ENCODE data around the gene NACC2. TPM values are rescaled to one million over a fixed set of nuclear protein-coding genes. Genes with fewer than 3 reads are reported as not detected.

NACC2 gene
- total RNA-seq, 5 donors from 2014 or later (not counting 1 experiment from before 2014, with no cell fraction given) = 4.2 to 11.7 (median 11.3) TPM

DNA sequence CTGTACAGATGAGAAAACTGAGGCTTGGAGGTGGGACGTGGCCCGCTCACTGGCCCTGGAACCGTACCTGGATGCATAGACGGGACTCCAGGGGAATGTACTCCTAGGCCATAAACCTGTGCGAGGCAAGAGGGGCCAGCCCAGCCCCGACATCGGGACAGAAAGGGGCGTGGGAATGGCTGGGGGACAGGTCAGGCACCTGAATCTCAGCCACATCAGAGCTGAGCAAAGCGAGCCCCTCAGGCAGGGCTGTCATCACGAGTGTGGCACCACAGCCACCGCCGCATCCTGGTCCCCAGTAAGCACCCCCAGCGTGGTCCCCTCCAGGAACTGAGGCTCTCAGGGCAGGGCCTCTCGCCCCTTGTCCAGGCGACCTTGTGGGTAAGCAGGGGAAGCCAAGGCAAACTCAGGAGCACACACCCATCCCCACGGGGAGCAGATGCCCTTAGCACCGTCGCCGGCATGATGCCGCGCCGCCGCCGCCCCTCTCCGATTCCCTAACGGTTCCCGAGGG is 16.5 kb downstream of the NACC2 start:
- ATAC-seq (replicated peaks in 1 of 4) = no peak
- Mint-ChIP-seq H3K9me3 (no peaks in the 10 kb centered on the region), H3K4me3 (no peak overlapping the region), H3K27ac (no peak overlapping the region), H3K27me3 (no peaks in the 10 kb centered on the region), H3K36me3 (no peaks in the 10 kb centered on the region), H3K4me1 (peaks cover 20 to 26% (median 24%) of the 10 kb centered on the region in 3 donors)
- no peak for DNase-seq
- H3K4me1 ChIP-seq (ENCODE audit: control insufficient read depth in 1 of 2, extremely low read depth in 1 of 2, insufficient read depth in 2 of 2, low read length in 2 of 2) = peaks cover 0 to 19% of the 10 kb centered on the region in 2 experiments
- H3K36me3 ChIP-seq (ENCODE audit: control insufficient read depth in 2 of 2, extremely low read depth in 1 of 2, insufficient read depth in 1 of 2, low read length in 1 of 2) = no peaks in the 10 kb centered on the region
- no peak overlapping the region for H3K27ac ChIP-seq (ENCODE audit: low read length)
- no peak overlapping the region for H3K4me3 ChIP-seq (ENCODE audit: control insufficient read depth in 1 of 2, extremely low read depth in 1 of 2, low read length in 1 of 2)
- H3K9me3 ChIP-seq = no peaks in the 10 kb centered on the region
- peaks cover 0 to 5% of the 10 kb centered on the region in 2 experiments for H3K27me3 ChIP-seq (replicated peaks in 1 of 2; ENCODE audit: control insufficient read depth in 2 of 2, extremely low read depth in 1 of 2, insufficient read depth in 2 of 2, low read length in 1 of 2)
- WGBS (ENCODE audit: insufficient coverage) = 87% methylated on average over 15 of the region's 27 CpGs
- ChIA-PET POLR2A (interaction anchor here in 1 of 2 donors (0.6 kb wide), 1 partner anchor 28 kb away, joined by 3 read pairs; no protein-coding TSS in a partner anchor), CTCF (no interaction called here)

GRCh38 chr9:136078024-136078423 is 17.1 kb downstream of the NACC2 start:
- no peak overlapping the region for H3K4me3 Mint-ChIP-seq
- DNase-seq = no peak
- no peak overlapping the region for H3K27ac Mint-ChIP-seq
- no peak for ATAC-seq (replicated peaks in 1 of 4)
- ChIA-PET POLR2A (no interaction called here), CTCF (no interaction called here)
- WGBS (ENCODE audit: insufficient coverage) = 90% methylated on average over 3 of the region's 12 CpGs
- H3K27me3 Mint-ChIP-seq = no peaks in the 10 kb centered on the region
- no peaks in the 10 kb centered on the region for H3K36me3 ChIP-seq (ENCODE audit: control insufficient read depth in 2 of 2, extremely low read depth in 1 of 2, insufficient read depth in 1 of 2, low read length in 1 of 2)
- H3K4me1 ChIP-seq (ENCODE audit: control insufficient read depth in 1 of 2, extremely low read depth in 1 of 2, insufficient read depth in 2 of 2, low read length in 2 of 2) = peaks cover 0 to 19% of the 10 kb centered on the region in 2 experiments
- peaks cover 0 to 9% of the 10 kb centered on the region in 2 experiments for H3K27me3 ChIP-seq (replicated peaks in 1 of 2; ENCODE audit: control insufficient read depth in 2 of 2, extremely low read depth in 1 of 2, insufficient read depth in 2 of 2, low read length in 1 of 2)
- H3K9me3 Mint-ChIP-seq = no peaks in the 10 kb centered on the region
- H3K4me3 ChIP-seq (ENCODE audit: control insufficient read depth in 1 of 2, extremely low read depth in 1 of 2, low read length in 1 of 2) = no peak overlapping the region
- H3K9me3 ChIP-seq = no peaks in the 10 kb centered on the region
- H3K27ac ChIP-seq (ENCODE audit: low read length) = no peak overlapping the region
- peaks cover 19 to 22% (median 21%) of the 10 kb centered on the region in 3 donors for H3K4me1 Mint-ChIP-seq
- no peaks in the 10 kb centered on the region for H3K36me3 Mint-ChIP-seq

- Histone ChIP-seq H3K27ac (ENCODE audit: low read length) (no peak overlapping the region), H3K27me3 (replicated peaks in 1 of 2; ENCODE audit: control insufficient read depth in 2 of 2, extremely low read depth in 1 of 2, insufficient read depth in 2 of 2, low read length in 1 of 2) (peaks cover 0 to 9% of the 10 kb centered on the region in 2 experiments), H3K36me3 (ENCODE audit: control insufficient read depth in 2 of 2, extremely low read depth in 1 of 2, insufficient read depth in 1 of 2, low read length in 1 of 2) (no peaks in the 10 kb centered on the region), H3K9me3 (no peaks in the 10 kb centered on the region), H3K4me3 (ENCODE audit: control insufficient read depth in 1 of 2, extremely low read depth in 1 of 2, low read length in 1 of 2) (no peak overlapping the region), H3K4me1 (ENCODE audit: control insufficient read depth in 1 of 2, extremely low read depth in 1 of 2, insufficient read depth in 2 of 2, low read length in 2 of 2) (peaks cover 0 to 19% of the 10 kb centered on the region in 2 experiments)
- ATAC-seq (replicated peaks in 1 of 4) = no peak
- DNase-seq = no peak
- Mint-ChIP-seq H3K27me3 (no peaks in the 10 kb centered on the region), H3K27ac (peak overlapping the region in 1 of 2 donors; percentile 15), H3K9me3 (no peaks in the 10 kb centered on the region), H3K4me1 (peaks cover 17 to 19% (median 17%) of the 10 kb centered on the region in 3 donors), H3K36me3 (no peaks in the 10 kb centered on the region), H3K4me3 (no peak overlapping the region)
- ChIA-PET POLR2A (no interaction called here), CTCF (no interaction called here)
- no CpG with 5 or more reads among the region's 8 CpGs for WGBS (ENCODE audit: insufficient coverage)
Measured at GRCh38 chr9:136077491-136077890, 17.6 kb downstream of the NACC2 start.

DNA sequence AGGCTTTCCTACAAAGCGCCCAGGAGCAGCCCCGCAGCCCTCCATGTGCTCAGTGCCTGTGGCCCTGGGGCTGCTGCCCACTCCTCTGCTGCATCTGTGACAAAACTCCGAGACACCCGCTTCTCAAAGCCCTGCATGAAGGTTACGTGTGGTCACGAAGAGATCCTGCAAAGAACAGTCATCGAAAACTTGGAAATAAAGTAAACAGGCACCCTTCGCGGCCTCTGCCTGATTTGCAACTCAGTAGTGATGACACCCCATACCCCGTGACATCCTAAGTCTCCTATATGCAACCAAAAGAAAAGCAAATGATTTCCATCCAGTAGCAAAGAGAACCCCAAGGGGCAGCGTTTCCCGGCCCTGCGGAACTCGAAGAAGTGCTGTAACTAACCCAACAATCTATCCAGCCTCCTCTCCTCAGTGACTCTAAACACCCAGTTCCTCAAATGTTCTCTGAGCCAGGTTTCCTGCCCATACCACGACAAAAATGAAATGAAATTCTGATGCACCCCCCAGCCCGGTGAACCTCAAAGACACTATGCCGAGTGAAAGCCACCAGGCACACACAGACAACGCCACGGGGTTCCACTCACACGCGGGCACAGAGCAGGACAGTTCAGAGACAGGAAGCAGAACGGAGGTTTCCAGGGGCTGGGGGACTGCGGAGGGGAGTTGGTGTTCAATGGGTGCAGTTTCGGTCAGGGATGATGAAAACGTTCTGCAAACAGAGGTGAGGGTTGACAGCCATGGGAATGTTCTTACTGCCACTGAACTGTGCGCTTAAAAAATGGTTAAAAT is 19.0 kb downstream of the NACC2 start:
- ATAC-seq (replicated peaks in 1 of 4) = peak; percentile 37 to 57 (median 52)
- peak overlapping the region; percentile 0 to 26 for H3K27ac Mint-ChIP-seq

DNA sequence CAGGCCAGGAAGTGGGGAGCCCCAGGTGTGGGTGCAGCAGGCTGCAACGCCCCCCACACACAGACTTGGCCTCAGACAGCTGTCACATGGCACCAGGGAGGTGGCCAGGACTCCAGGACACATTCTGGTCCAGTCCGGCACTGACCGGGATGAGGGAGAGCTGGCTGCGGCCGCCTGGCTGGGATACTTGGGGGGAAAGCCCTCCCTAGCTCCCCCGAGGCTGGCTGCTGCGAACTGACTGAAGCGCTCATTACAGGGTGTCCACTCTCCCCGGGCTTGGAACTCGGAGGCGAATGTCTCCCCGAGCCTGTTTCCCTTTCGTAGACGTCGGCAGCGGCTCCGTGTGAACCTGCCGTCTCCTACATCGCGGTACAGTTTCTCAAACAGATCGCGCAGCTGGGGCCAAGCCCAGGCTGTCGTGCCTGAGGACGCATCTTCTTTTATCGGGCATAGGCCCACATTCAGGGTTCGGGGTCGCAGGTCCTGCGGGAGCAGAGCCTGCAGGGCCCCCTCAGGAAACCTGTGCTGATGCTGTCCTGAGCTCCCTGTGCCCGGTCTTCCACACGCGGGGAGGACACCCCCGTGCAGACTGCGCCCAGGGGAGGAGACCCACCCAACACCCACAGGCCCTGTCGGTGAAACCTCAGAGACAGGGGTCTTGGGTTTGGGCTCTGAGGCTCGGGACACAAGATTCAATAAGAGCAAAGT is 19.8 kb downstream of the NACC2 start:
- ChIA-PET CTCF (no interaction called here), POLR2A (no interaction called here)
- H3K27ac ChIP-seq (ENCODE audit: low read length) = no peak overlapping the region
- WGBS (ENCODE audit: insufficient coverage) = 83% methylated on average over 27 of the region's 35 CpGs
- Mint-ChIP-seq H3K27me3 (no peaks in the 10 kb centered on the region), H3K4me3 (peak overlapping the region in 1 of 3 donors; percentile 56), H3K4me1 (peaks cover 15 to 17% (median 16%) of the 10 kb centered on the region in 3 donors), H3K36me3 (no peaks in the 10 kb centered on the region), H3K9me3 (no peaks in the 10 kb centered on the region), H3K27ac (no peak overlapping the region)
- DNase-seq = no peak
- H3K9me3 ChIP-seq = no peaks in the 10 kb centered on the region
- peaks cover 0 to 19% of the 10 kb centered on the region in 2 experiments for H3K4me1 ChIP-seq (ENCODE audit: control insufficient read depth in 1 of 2, extremely low read depth in 1 of 2, insufficient read depth in 2 of 2, low read length in 2 of 2)
- no peaks in the 10 kb centered on the region for H3K36me3 ChIP-seq (ENCODE audit: control insufficient read depth in 2 of 2, extremely low read depth in 1 of 2, insufficient read depth in 1 of 2, low read length in 1 of 2)
- peaks cover 0 to 9% of the 10 kb centered on the region in 2 experiments for H3K27me3 ChIP-seq (replicated peaks in 1 of 2; ENCODE audit: control insufficient read depth in 2 of 2, extremely low read depth in 1 of 2, insufficient read depth in 2 of 2, low read length in 1 of 2)
- no peak overlapping the region for H3K4me3 ChIP-seq (ENCODE audit: control insufficient read depth in 1 of 2, extremely low read depth in 1 of 2, low read length in 1 of 2)
- ATAC-seq (replicated peaks in 1 of 4) = no peak

More for the DNA sequence above, 19.0 kb downstream of the NACC2 start:
- peak in 1 of 35 experiments; percentile 30 for DNase-seq
- H3K4me1 ChIP-seq (ENCODE audit: control insufficient read depth in 1 of 2, extremely low read depth in 1 of 2, insufficient read depth in 2 of 2, low read length in 2 of 2) = peaks cover 0 to 19% of the 10 kb centered on the region in 2 experiments
- no peak overlapping the region for H3K4me3 ChIP-seq (ENCODE audit: control insufficient read depth in 1 of 2, extremely low read depth in 1 of 2, low read length in 1 of 2)
- H3K36me3 ChIP-seq (ENCODE audit: control insufficient read depth in 2 of 2, extremely low read depth in 1 of 2, insufficient read depth in 1 of 2, low read length in 1 of 2) = no peaks in the 10 kb centered on the region
- WGBS (ENCODE audit: insufficient coverage) = 47% methylated on average over 23 of the region's 26 CpGs
- ChIA-PET POLR2A (no interaction called here), CTCF (no interaction called here)
- Mint-ChIP-seq H3K9me3 (no peaks in the 10 kb centered on the region), H3K4me1 (peaks cover 17 to 19% (median 17%) of the 10 kb centered on the region in 3 donors), H3K4me3 (peak overlapping the region; percentile 18 to 56 (median 22)), H3K27me3 (no peaks in the 10 kb centered on the region), H3K36me3 (no peaks in the 10 kb centered on the region)
- no peaks in the 10 kb centered on the region for H3K9me3 ChIP-seq
- H3K27me3 ChIP-seq (replicated peaks in 1 of 2; ENCODE audit: control insufficient read depth in 2 of 2, extremely low read depth in 1 of 2, insufficient read depth in 2 of 2, low read length in 1 of 2) = peaks cover 0 to 9% of the 10 kb centered on the region in 2 experiments
- no peak overlapping the region for H3K27ac ChIP-seq (ENCODE audit: low read length)

- no peak overlapping the region for H3K4me3 Mint-ChIP-seq
- H3K36me3 ChIP-seq (ENCODE audit: control insufficient read depth in 2 of 2, extremely low read depth in 1 of 2, insufficient read depth in 1 of 2, low read length in 1 of 2) = no peaks in the 10 kb centered on the region
- peaks cover 13 to 17% (median 16%) of the 10 kb centered on the region in 3 donors for H3K4me1 Mint-ChIP-seq
- peaks cover 3% of the 10 kb centered on the region for H3K36me3 Mint-ChIP-seq
- no peaks in the 10 kb centered on the region for H3K27me3 Mint-ChIP-seq
- DNase-seq (no peak), ATAC-seq (replicated peaks in 1 of 4) (no peak)
- no peak overlapping the region for H3K27ac ChIP-seq (ENCODE audit: low read length)
- H3K9me3 Mint-ChIP-seq = no peaks in the 10 kb centered on the region
- H3K27me3 ChIP-seq (replicated peaks in 1 of 2; ENCODE audit: control insufficient read depth in 2 of 2, extremely low read depth in 1 of 2, insufficient read depth in 2 of 2, low read length in 1 of 2) = peaks cover 0 to 9% of the 10 kb centered on the region in 2 experiments
- CTCF ChIA-PET = no interaction called here
- 92% methylated on average over 28 of the region's 28 CpGs for WGBS (ENCODE audit: insufficient coverage)
- H3K9me3 ChIP-seq = no peaks in the 10 kb centered on the region
- no peak overlapping the region for H3K4me3 ChIP-seq (ENCODE audit: control insufficient read depth in 1 of 2, extremely low read depth in 1 of 2, low read length in 1 of 2)
- H3K4me1 ChIP-seq (ENCODE audit: control insufficient read depth in 1 of 2, extremely low read depth in 1 of 2, insufficient read depth in 2 of 2, low read length in 2 of 2) = peaks cover 0 to 15% of the 10 kb centered on the region in 2 experiments
- H3K27ac Mint-ChIP-seq = no peak overlapping the region
- POLR2A ChIA-PET = no interaction called here
Measured at GRCh38 chr9:136074706-136075105, 20.4 kb downstream of the NACC2 start.

Measured in T-cell (primary cell).